EL (cell line): Measurements from ENCODE around the gene BCAS1.

Experiments
- DNase-seq: peaks from one replicate; pipeline ENCODE4 v3.0.0-alpha.2; 2016

Gene BCAS1

GRCh38 chr20:53957451-53958172 lies 112.8 kb downstream of the BCAS1 start:
- peak; percentile 13 for DNase-seq

- no peak for DNase-seq
Observed at GRCh38 chr20:53956013-53956715, 114.2 kb downstream of the BCAS1 start.

- DNase-seq, result no peak
Observed at GRCh38 chr20:53954723-53955658, 115.4 kb downstream of the BCAS1 start.

GRCh38 chr20:53952528-53953096 lies 117.8 kb downstream of the BCAS1 start:
- DNase-seq, result no peak

- DNase-seq, result no peak
Observed at GRCh38 chr20:53950578-53950977, 119.8 kb downstream of the BCAS1 start.

GRCh38 chr20:53950031-53950430 lies 120.4 kb downstream of the BCAS1 start:
- DNase-seq, result no peak

- DNase-seq, result peak; percentile 91
Observed at GRCh38 chr20:53949319-53949839, 121.0 kb downstream of the BCAS1 start.

- DNase-seq, result no peak
Observed at GRCh38 chr20:53948383-53949318, 121.7 kb downstream of the BCAS1 start.

- DNase-seq, result no peak
Observed at GRCh38 chr20:53947501-53948195, 122.7 kb downstream of the BCAS1 start.

- DNase-seq, result no peak
Observed at GRCh38 chr20:53946106-53946505, 124.3 kb downstream of the BCAS1 start.

- no peak for DNase-seq
Observed at GRCh38 chr20:53945478-53945877, 124.9 kb downstream of the BCAS1 start.

GRCh38 chr20:53944796-53945195 lies 125.6 kb downstream of the BCAS1 start:
- DNase-seq, result no peak

- DNase-seq, result peak; percentile 53
Observed at GRCh38 chr20:53943522-53944291, 126.7 kb downstream of the BCAS1 start.

- no peak for DNase-seq
Observed at GRCh38 chr20:53942973-53943372, 127.4 kb downstream of the BCAS1 start.

GRCh38 chr20:53942472-53942816 lies 128.0 kb downstream of the BCAS1 start:
- DNase-seq, result no peak

- DNase-seq, result no peak
Observed at GRCh38 chr20:53941680-53942471, 128.5 kb downstream of the BCAS1 start.

GRCh38 chr20:53940907-53941545 lies 129.4 kb downstream of the BCAS1 start:
- DNase-seq, result peak; percentile 82

GRCh38 chr20:53940360-53940702 lies 130.1 kb downstream of the BCAS1 start:
- DNase-seq, result no peak
